8988T (cell line): ENCODE measurements around the gene TTC19.
A peak's percentile ranks its signal among the peaks of the same experiment; 100 is the strongest.

Experiments
- DNase-seq: peaks from one replicate; pipeline ENCODE4 v3.0.0; 2011

Gene TTC19

DNA sequence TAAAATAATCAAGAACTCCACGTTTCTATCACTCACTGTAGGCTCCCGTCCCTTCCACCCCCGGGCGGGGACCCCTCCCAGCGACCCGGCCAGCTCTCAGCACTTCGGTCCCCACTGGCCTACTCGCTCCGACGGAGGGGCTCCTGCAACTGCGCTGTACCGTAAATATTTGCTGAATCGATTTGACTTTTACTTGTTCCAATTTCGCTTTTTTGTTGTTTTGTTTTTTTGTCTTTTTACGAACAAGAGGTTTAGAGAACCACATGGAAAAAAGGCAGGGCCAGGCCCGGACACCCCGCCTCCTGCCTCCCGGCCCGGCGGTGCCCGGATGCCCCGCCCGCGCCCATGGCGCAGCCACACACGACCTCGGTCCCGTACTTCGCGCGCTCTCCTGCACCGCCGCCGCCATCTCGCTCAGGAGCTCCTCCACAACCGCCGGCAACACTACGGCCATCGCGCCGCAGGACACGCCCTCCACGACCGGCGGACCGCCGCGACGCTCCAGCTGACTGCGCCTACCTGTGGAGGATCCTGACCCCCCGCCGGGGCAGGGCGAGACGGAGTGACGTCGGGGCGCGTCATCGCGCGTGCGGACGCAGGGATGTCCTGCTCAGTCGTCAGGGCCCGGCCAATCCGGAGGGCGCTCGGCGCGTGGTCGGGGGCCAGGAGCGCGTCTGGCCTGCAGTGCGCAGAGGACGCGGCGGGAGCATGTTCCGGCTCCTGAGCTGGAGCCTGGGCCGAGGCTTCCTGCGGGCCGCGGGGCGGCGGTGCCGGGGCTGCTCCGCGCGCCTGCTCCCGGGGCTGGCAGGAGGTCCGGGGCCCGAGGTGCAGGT lies at the start of gene TTC19, which contains the start of gene ZSWIM7:
TSS of gene TTC19 (plus strand) at position 684 of the 833 bp plus-strand sequence. CDS start at position 709, 25 bp downstream.
TSS of gene ZSWIM7 (minus strand) at position 564 of the 833 bp plus-strand sequence. CDS start at position 454, 110 bp downstream.
- peak; percentile 95 for DNase-seq

DNA sequence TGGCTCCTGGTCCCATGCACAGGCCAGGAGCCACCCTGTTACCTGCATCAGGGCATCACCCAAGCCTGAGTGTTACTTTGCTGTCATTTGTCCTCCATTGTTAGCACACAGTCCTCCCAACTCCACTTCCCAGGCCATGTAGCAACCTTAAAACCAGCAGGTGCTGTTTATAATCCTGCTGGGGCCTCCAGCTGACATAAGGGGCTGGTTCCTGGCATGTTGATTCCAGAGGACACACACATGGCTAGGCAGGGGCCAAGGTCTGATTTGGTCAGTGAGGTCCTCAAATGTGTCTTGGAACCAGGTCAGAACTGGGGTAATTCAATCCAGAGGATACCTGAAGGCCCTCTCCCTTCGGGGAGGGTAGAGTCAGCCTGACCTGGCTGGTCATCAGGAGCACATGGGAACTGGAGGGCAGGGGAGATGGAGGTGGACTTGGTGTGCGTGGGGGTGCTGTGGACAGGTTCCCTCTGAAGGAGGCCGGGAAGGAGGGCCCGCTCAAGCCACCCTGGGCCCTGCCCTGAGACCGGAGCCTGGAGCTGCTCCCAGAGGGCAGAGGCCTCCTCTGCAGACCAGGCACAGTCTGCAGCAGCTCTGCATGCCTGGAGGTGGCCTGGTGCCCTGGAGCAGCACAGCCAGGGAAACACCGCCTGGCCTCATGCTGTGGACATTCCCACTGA lies 48.1 kb upstream of the TTC19 start:
- no peak for DNase-seq

GRCh38 chr17:15952048-15952532 lies 47.5 kb upstream of the TTC19 start:
- DNase-seq, result no peak

GRCh38 chr17:15952916-15953790 lies 46.5 kb upstream of the TTC19 start:
- no peak for DNase-seq

DNA sequence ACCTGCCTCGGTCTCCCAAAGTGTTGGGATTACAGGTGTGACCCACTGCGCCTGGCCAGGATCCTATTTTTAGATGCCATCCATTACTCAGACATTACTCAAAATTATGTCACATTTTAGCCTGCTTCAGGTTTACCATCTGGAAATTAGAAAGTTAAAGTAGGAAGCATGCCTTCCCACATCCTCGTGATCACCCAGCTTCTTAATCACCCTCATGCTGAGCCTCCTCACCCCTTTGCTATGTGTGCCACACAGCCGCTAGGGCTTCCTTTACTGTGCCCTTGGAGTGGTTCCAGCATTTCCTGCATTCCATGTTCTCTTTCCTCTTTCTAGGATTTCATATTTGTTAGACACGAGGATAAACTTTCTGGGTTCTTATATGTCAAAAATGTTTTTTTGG lies 45.4 kb upstream of the TTC19 start:
- DNase-seq, result no peak

- DNase-seq, result no peak
These were observed 43.7 kb upstream of the TTC19 start for GRCh38 chr17:15955793-15956541.

- DNase-seq, result no peak
These were observed 42.4 kb upstream of the TTC19 start for GRCh38 chr17:15957206-15957605.

- no peak for DNase-seq
These were observed 41.9 kb upstream of the TTC19 start for GRCh38 chr17:15957608-15958307.

GRCh38 chr17:15958484-15958854 lies 41.2 kb upstream of the TTC19 start:
- no peak for DNase-seq

DNA sequence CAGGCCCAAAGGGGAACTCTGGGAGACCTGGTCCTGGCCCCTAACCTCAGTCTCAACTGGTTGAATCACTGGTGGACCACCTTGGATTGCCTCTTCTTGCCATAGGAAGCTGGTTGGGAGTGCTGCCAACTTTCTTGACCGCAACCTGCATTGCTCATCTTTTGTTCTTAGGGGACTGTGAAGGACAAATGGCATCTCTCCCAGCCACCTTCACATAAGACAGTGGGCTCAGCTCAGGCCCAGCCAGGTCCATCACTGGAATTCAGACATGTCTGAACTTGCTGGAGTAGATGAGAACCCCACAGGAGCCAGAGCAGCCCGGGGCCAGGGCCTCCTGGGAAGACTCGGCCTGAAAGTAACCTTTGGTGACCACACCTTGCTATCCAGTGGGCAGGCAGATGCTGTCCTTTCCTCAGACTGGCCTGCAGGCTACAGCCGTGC lies 35.9 kb upstream of the TTC19 start:
- no peak for DNase-seq

GRCh38 chr17:15965528-15965927 lies 34.1 kb upstream of the TTC19 start:
- no peak for DNase-seq

DNA sequence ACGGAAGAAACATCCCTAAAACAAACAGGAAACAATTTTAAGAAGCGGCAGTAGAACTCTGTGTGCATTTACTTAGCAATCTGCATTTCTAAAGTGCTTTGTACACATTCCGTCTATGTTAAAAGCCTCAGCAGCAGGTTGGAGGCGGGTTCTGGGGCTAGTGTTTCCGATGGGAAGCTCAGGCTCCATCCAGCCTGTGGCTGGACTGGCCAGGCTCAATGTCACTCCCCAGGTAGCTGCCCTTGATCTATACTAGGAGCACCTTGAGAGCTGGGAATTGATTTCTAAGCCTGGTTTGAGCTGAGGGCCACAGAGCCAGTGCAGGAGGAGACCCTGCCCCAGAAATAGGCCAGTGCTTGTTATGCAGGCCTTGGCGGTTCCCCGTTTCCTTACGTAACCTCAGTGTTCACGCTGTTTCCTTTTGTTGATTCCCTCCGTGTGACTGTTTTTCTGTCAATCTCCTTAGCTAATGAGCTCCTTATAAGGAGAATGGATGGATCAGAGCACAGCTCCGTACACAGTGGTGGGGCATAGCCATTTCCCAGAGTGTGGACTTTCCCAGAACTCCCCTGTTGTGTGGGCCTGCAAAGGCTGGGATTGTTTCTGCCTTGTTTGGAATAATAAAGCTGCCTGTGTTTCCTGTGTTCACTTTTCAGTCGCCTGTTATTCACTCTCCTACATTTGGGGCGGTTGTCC lies 33.3 kb upstream of the TTC19 start:
- DNase-seq, result no peak

DNA sequence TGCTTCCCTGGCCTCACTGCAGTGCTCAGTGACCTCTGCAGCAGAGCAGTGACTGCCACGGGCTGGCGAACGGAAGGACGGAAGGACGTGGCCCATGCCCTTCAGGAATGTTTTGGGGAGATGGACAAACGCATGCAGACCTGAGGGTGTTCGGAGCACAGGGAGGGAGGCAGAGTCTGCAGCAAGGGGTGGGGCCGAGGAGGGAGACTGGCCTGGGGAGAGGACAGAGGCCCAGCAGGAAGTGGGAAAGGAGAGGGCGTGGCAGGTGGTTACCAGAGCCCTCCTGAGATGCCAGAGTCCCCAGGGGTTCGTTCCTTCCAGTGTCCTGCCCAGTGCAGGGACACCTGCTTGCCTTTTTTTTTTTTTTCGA lies 32.8 kb upstream of the TTC19 start:
- no peak for DNase-seq

DNA sequence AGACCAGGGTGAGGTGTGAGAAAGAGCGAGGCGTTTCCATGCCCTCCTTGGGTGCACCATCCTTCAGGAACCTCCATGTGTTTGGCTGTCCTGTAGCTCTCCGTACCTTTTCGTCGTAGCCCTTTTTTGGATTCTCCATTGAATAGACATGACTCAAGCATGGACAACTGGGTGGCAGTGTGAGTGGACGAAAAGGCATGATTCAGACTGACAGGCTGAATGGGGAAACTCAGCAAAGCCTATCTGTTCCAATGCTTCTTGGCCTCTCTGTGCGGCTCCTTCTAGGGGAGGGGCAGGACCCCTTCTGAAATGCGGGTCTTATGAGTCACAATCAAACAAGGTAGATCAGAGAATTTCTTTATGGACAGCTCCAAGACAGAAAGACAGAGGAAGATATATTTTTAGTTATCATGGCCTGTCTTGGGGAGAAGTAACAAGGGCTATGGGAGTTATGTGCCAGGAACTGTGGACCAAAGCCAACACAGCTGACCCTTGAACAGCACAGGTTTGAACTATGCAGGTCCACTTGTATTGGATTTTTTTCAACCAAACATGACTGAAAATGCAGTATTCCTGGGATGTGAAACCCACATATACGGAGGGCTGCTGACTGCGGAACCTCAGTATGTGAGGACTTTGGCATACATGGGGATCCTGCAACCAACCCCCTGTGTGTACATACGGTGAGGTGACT lies 31.8 kb upstream of the TTC19 start:
- DNase-seq, result no peak

- DNase-seq, result no peak
These were observed 30.2 kb upstream of the TTC19 start for GRCh38 chr17:15969463-15969862.

DNA sequence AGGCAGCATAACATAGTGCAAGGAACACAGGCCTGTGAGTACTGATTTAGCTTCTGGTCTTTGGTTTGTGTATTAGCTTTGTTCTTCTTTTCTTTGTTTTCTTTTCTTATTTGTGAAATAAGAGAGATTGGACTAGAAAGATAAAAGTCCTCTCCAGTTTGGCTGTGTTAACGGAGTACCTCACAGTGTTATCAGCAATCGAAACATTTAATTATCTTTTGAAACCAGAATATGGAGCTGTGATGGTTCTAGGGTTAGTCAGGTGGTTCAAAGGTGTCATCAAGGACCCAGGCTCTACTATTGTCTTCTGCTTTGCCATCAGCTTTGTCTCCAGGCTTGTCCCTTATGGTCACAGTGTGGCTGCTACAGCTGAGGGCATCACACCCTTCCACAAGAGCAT lies 29.1 kb upstream of the TTC19 start:
- DNase-seq, result no peak

GRCh38 chr17:15971098-15971678 lies 28.4 kb upstream of the TTC19 start:
- DNase-seq, result no peak

- DNase-seq, result no peak
These were observed 27.7 kb upstream of the TTC19 start for GRCh38 chr17:15971882-15972281.

GRCh38 chr17:15972497-15972951 lies 27.1 kb upstream of the TTC19 start:
- DNase-seq, result no peak

- DNase-seq, result no peak
These were observed 26.6 kb upstream of the TTC19 start for GRCh38 chr17:15973016-15973415.
